GM10248 (cell line): Measurements from ENCODE around the gene MYO10.

Experiments
- CTCF ChIA-PET: fragments of 300-600 bp; sonication (Branson Sonifier 250); formaldehyde crosslinking; extraction: SDS; loops from one replicate; lab custom pipeline; 2021; ENCODE audit warnings: antibody characterized with exemption; lab: Yijun Ruan, JAX
- POLR2A ChIA-PET: fragments of 350-650 bp; sonication (Branson Sonifier 250); formaldehyde crosslinking; extraction: SDS; loops from one replicate; lab custom pipeline; 2020; ENCODE audit warnings: antibody characterized with exemption; lab: Yijun Ruan, JAX
- DNase-seq: peaks from one replicate; pipeline ENCODE4 v3.0.0; 2012; ENCODE audit errors: extremely low spot score
- TF ChIP-seq, protein P1 (sequence below): IDR thresholded peaks from 2 replicates; pipeline ENCODE4 v1.5.1; 2012; ENCODE audit warnings: mild to moderate bottlenecking, low read depth; ENCODE audit errors: extremely low read depth, missing control alignments, control extremely low read depth

The MYO10 gene

DNA sequence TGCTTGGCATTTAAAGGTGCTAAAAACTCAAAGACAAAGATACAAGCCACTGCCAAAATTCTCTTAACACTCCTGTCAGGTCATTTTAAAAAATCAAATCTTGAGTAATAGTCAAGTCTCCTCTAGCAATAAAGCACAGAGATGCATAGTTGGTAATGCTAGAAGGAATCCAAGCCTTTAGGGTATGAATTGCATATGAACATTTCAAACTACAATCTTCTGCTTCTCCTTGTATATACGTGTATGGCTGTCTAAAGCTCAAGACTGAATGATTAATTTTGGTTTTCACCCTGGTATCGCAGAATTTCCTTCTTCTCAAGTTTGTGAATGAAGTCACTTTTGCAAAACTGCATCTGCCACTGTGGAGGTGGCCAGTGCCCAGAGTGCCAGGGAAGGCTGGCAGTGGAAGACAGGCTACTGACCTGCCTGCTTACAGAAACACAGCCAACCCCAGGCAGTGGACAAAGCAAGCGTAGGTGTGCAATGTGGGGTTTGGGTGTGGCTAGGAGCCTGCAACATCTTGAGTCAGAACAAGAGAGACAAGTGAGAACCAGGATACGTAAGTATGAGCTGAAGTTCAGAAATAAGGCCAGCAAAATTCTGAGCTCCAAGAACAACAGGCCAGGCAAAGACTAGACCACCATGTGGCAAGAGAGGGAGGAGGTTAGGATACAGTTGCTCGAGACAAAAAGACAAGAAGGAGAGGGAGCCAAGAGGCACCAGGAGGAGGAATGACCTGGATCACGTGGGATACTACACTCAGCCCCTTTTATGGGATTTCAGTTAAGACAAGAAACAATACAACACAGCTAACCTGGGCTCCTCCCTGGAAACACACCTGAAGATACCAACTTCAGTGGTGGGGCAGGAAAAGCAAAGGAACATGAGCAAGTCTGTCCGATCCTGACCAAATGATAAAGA is 22.6 kb downstream of the MYO10 start:
- TF ChIP-seq, protein P1, sequence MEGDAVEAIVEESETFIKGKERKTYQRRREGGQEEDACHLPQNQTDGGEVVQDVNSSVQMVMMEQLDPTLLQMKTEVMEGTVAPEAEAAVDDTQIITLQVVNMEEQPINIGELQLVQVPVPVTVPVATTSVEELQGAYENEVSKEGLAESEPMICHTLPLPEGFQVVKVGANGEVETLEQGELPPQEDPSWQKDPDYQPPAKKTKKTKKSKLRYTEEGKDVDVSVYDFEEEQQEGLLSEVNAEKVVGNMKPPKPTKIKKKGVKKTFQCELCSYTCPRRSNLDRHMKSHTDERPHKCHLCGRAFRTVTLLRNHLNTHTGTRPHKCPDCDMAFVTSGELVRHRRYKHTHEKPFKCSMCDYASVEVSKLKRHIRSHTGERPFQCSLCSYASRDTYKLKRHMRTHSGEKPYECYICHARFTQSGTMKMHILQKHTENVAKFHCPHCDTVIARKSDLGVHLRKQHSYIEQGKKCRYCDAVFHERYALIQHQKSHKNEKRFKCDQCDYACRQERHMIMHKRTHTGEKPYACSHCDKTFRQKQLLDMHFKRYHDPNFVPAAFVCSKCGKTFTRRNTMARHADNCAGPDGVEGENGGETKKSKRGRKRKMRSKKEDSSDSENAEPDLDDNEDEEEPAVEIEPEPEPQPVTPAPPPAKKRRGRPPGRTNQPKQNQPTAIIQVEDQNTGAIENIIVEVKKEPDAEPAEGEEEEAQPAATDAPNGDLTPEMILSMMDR: no peak
- CTCF ChIA-PET: interaction anchor here (1.4 kb wide), 1 partner anchor 27 kb away, joined by 3 read pairs; no protein-coding TSS in a partner anchor
- no peak for DNase-seq
- POLR2A ChIA-PET: no interaction called here

DNA sequence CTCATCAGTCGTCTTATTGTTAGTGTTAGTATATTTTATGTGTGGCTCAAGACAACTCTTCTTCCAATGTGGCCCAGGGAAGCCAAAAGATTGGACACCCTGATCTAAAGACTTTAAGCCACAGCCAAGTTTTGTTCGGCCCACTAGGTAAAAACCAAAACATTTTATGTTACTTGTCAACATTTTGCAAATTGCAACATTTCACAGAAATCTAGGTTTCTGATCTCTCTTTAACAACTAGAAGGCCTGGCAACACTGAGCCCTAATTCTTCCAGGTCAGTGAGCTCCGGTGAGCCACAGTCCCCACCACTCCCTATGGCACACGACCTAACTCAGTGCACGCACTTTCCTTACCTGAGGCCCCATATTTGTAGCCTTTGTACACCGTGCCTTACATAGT is 24.0 kb downstream of the MYO10 start:
- DNase-seq: no peak
- POLR2A ChIA-PET: no interaction called here
- CTCF ChIA-PET: interaction anchor here (1.4 kb wide), 1 partner anchor 26 kb away, joined by 3 read pairs; no protein-coding TSS in a partner anchor
- TF ChIP-seq, protein P1: no peak

DNA sequence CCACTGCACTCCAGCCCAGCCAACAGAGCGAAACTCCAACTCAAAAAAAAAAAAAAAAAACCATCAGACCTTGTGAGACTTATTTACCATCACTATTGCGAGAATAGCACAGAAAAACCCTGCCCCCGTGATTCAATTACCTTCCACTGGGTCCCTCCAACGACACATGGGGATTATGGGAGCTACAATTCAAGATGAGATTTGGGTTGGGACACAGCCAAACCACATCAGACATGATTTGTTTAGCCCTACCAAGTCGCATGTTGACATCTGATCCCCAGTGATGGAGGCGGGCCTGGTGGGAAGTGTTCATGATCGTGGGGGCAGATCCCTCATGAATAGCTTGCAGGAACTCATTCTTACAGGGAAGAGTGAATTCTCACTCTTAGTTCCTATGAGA is 26.6 kb downstream of the MYO10 start:
- no peak for DNase-seq
- TF ChIP-seq, protein P1: no peak
- POLR2A ChIA-PET: no interaction called here
- CTCF ChIA-PET: no interaction called here

DNA sequence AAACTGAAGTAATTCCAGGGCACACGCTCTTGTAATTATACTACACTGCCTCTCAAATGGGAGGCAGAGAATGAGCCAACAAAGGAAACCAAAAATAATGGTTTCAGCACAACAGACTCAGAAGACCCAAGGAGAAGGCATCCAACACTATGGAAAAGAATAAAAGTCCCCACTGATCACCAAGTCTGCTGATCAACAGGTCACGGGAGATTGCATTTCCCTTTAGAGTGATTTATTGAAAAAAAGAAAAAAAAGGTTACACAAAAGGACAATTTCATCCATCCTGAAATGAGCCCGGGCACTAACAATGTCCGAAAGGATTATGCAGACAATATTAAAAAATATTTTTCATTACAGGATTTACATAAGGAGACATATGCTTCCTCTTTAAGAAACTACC is 28.8 kb downstream of the MYO10 start:
- POLR2A ChIA-PET: no interaction called here
- DNase-seq: no peak
- CTCF ChIA-PET: no interaction called here
- TF ChIP-seq, protein P1: no peak

DNA sequence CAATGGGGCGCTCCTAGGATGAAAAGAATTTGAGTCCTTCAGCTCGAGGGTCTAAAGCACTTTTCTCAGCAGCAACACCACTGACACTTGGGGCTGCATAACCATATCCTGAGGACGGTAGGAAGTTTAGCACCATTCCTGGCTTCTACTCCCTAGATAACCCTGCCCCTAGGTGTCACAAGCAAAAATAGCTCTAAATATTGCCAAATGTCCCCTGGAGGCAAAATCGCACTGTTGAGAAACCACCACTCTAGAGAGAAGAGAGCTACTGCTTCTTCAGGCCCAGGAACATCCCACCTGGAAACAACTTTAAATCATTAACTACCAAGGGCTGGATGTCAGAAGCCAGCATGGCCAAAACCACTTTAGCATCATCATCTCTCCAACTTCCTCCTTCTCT is 29.8 kb downstream of the MYO10 start:
- no peak for DNase-seq
- ChIA-PET CTCF (no interaction called here), POLR2A (no interaction called here)
- TF ChIP-seq, protein P1: no peak

DNA sequence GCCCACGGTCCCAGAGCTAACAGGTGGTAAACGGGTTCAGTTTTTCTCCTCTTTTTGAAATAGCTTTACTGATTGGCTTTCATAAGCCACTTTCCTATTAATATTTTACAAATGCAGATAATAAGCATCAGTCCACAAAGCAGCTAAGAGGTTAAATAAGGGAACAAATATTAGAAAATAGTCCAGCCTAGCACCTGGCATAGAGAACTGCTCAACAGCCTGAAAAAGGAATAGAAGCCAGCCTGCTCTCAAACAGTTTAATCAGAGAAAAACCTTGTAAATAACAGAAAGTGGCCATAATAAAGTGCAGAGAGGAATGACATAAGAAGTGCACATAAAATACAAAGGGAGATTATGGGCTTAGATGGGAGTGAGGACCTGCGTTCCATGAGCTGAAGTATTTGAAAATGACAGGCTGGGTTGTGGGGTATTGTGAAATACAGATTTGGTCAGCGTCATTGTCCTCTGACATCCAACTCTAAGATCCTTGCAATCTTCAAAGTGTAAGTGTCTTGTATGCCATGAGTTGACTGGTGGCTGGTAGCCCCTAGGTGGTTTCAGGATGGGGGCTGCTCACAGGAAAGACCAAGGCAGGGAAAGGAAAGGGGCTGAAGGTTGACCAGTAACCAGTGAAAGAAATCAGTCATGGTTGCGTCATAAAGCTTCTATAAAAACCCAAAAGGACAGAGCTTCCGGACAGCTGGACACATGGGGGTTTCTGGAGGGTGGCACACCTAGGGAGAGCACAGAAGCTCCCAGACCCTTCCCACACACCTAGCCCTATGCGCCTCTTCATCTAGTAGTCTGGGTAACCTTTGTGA is 32.4 kb downstream of the MYO10 start:
- no peak for DNase-seq
- TF ChIP-seq, protein P1: no peak
- ChIA-PET POLR2A (no interaction called here), CTCF (no interaction called here)
